Breast epithelium (tissue), 4 donors: ENCODE measurements around the gene ANGPTL5. TPM values are rescaled to one million over a fixed set of nuclear protein-coding genes. Genes with fewer than 3 reads are reported as not detected.
A peak's percentile ranks its signal among the peaks of the same experiment; 100 is the strongest.
"Not testable (repeated sequence)": the region's sequence is repeated elsewhere in the genome, so short reads cannot be mapped to it uniquely, and the experiment has no call there.

ENCODE experiments used
- DNase-seq, 2 donors: peaks; one replicate each; pipeline ENCODE4 v3.0.0-alpha.2; 2019; ENCODE audit warnings: low spot score in 2 of 2
- H3K27ac ChIP-seq, 2 donors: fragments of 200-600 bp; sonication (generic) in 1 of 2; one replicate each; pipeline ENCODE4 v1.5.1; 2016 to 2019; ENCODE audit warnings: mild to moderate bottlenecking in 1 of 2
- H3K27me3 ChIP-seq, 2 donors: fragments of 200-600 bp; sonication (generic) in 1 of 2; one replicate each; pipeline versions ENCODE4 v1.5.1 to v1.6.0; 2017 to 2019; ENCODE audit warnings: control low read depth in 1 of 2, mild to moderate bottlenecking in 1 of 2
- H3K36me3 ChIP-seq: fragments of 200-600 bp; one replicate; pipeline ENCODE4 v1.5.1; 2019
- H3K4me1 ChIP-seq, 2 donors: fragments of 200-600 bp; sonication (generic); one replicate each; pipeline ENCODE4 v1.5.1; 2016 to 2019; ENCODE audit warnings: control low read depth in 1 of 2
- H3K4me3 ChIP-seq, 3 donors: fragments of 200-600 bp; sonication (generic); 1 replicate in 2 of 3; 2 replicates in 1 of 3; pipeline ENCODE4 v1.5.1; 2016 to 2019; ENCODE audit warnings: mild to moderate bottlenecking in 3 of 3, moderate library complexity in 2 of 3
- H3K9me3 ChIP-seq, 2 donors: fragments of 200-600 bp; sonication (generic) in 1 of 2; one replicate each; pipeline ENCODE4 v1.5.1; 2016 to 2019; ENCODE audit warnings: control low read depth in 1 of 2
- CTCF ChIP-seq, 3 donors: fragments of 450-650 bp; IDR thresholded peaks; one replicate each; pipeline ENCODE4 v1.5.1; 2016 to 2017; ENCODE audit warnings: antibody characterized with exemption in 3 of 3, mild to moderate bottlenecking in 3 of 3, moderate library complexity in 3 of 3
- POLR2A ChIP-seq: fragments of 450-650 bp; IDR thresholded peaks from one replicate; pipeline ENCODE4 v1.6.1; 2016; ENCODE audit warnings: antibody characterized with exemption, mild to moderate bottlenecking, moderate library complexity
- POLR2AphosphoS5 ChIP-seq, 3 donors: sonication (generic); formaldehyde crosslinking; IDR thresholded peaks; one replicate each; pipeline ENCODE4 v1.6.1; 2017; ENCODE audit warnings: antibody characterized with exemption in 3 of 3
- intact Hi-C: fragments of 100-400 bp; cut with DNase I; formaldehyde crosslinking; loops from one replicate; pipeline ENCODE4 v1.15.1; 2023; ENCODE audit warnings: low total_unique reads
- total RNA-seq, 3 donors: library from RNA; depleted of rRNA; stranded (reverse); fragments of >200 nt; gene quantifications; one replicate each; pipeline ENCODE4 v1.1.0, GENCODE V29; 2016

The ANGPTL5 gene
- 1 to 10 TPM in 1 of 3 donors, under 1 TPM in 1, not detected in 1; 0.33 to 5.6 TPM for total RNA-seq

GRCh38 chr11:101916422-101916821 lies at the start of gene ANGPTL5:
TSS of gene ANGPTL5 (minus strand) at chr11:101916522. CDS start at chr11:101907909, 8,613 bp downstream.
- Histone ChIP-seq H3K27ac (peak within 1 kb of the TSS; percentile 92 to 94), H3K27me3 (no peaks in the 10 kb centered on the region), H3K4me1 (no peaks in the 10 kb centered on the region), H3K36me3 (no peaks in the 10 kb centered on the region), H3K4me3 (peak within 1 kb of the TSS; percentile 55 to 85 (median 72)), H3K9me3 (no peaks in the 10 kb centered on the region)
- DNase-seq: no peak
- TF ChIP-seq POLR2AphosphoS5 (IDR thresholded peaks at IDR 0.05) (no peak), CTCF (IDR thresholded peaks at IDR 0.05) (no peak), POLR2A (no peak)
- intact Hi-C loops: no loop called here

- not testable (repeated sequence) for DNase-seq
These were observed 47.9 kb upstream of the ANGPTL5 start for GRCh38 chr11:101964200-101964599.

GRCh38 chr11:101960231-101960630 lies 43.9 kb upstream of the ANGPTL5 start:
- Histone ChIP-seq H3K9me3 (no peaks in the 10 kb centered on the region), H3K4me3 (no peak overlapping the region), H3K4me1 (no peaks in the 10 kb centered on the region), H3K27ac (no peak overlapping the region), H3K36me3 (no peaks in the 10 kb centered on the region), H3K27me3 (no peaks in the 10 kb centered on the region)
- TF ChIP-seq POLR2AphosphoS5 (IDR thresholded peaks at IDR 0.05) (no peak), CTCF (IDR thresholded peaks at IDR 0.05) (no peak), POLR2A (no peak)
- intact Hi-C loops: no loop called here
- DNase-seq: no peak

More at GRCh38 chr11:101964200-101964599, 47.9 kb upstream of the ANGPTL5 start:
- H3K4me3 ChIP-seq, intact Hi-C loops, H3K9me3 ChIP-seq, H3K36me3 ChIP-seq, H3K27me3 ChIP-seq, H3K27ac ChIP-seq, H3K4me1 ChIP-seq: not testable (repeated sequence)

GRCh38 chr11:101955701-101956100 lies 39.4 kb upstream of the ANGPTL5 start:
- Histone ChIP-seq H3K9me3 (no peaks in the 10 kb centered on the region), H3K4me3 (no peak overlapping the region), H3K36me3 (no peaks in the 10 kb centered on the region), H3K27ac (no peak overlapping the region), H3K4me1 (no peaks in the 10 kb centered on the region), H3K27me3 (no peaks in the 10 kb centered on the region)
- DNase-seq: no peak
- intact Hi-C loops: no loop called here
- TF ChIP-seq POLR2AphosphoS5 (IDR thresholded peaks at IDR 0.05) (no peak), CTCF (IDR thresholded peaks at IDR 0.05) (no peak), POLR2A (no peak)

GRCh38 chr11:101955278-101955677 lies 39.0 kb upstream of the ANGPTL5 start:
- TF ChIP-seq CTCF (IDR thresholded peaks at IDR 0.05) (no peak), POLR2AphosphoS5 (IDR thresholded peaks at IDR 0.05) (no peak), POLR2A (no peak)
- Histone ChIP-seq H3K36me3 (no peaks in the 10 kb centered on the region), H3K4me1 (no peaks in the 10 kb centered on the region), H3K9me3 (no peaks in the 10 kb centered on the region), H3K27ac (no peak overlapping the region), H3K27me3 (no peaks in the 10 kb centered on the region), H3K4me3 (no peak overlapping the region)
- intact Hi-C loops: no loop called here
- no peak for DNase-seq
